Ishikawa (cell line): ENCODE data around the gene EXOC4.

Experiments
- CEBPB ChIP-seq: IDR thresholded peaks from 2 replicates; pipeline ENCODE4 v1.6.1; 2012
- CREB1 ChIP-seq: IDR thresholded peaks from 2 replicates; pipeline ENCODE4 v1.6.1; 2012; ENCODE audit warnings: low read depth
- EGR1 ChIP-seq: IDR thresholded peaks from 2 replicates; pipeline ENCODE4 v1.6.1; 2012
- EP300 ChIP-seq: IDR thresholded peaks from 2 replicates; pipeline ENCODE4 v1.6.1; 2012; ENCODE audit warnings: borderline replicate concordance
- FOXM1 ChIP-seq: IDR thresholded peaks from 2 replicates; pipeline ENCODE4 v1.6.1; 2012; ENCODE audit warnings: low read depth, borderline replicate concordance
- MAX ChIP-seq: IDR thresholded peaks from 2 replicates; pipeline ENCODE4 v1.6.1; 2012
- NFIC ChIP-seq: IDR thresholded peaks from 2 replicates; pipeline ENCODE4 v1.6.1; 2012
- RAD21 ChIP-seq: IDR thresholded peaks from 2 replicates; pipeline ENCODE4 v1.6.1; 2012; ENCODE audit warnings: low read depth
- REST ChIP-seq: IDR thresholded peaks from 2 replicates; pipeline ENCODE4 v1.6.1; 2012; ENCODE audit warnings: low read depth, mild to moderate bottlenecking
- TAF1 ChIP-seq: IDR thresholded peaks from 2 replicates; pipeline ENCODE4 v1.6.1; 2012; ENCODE audit warnings: low read depth, mild to moderate bottlenecking
- TCF12 ChIP-seq: IDR thresholded peaks from 2 replicates; pipeline ENCODE4 v1.6.1; 2012; ENCODE audit warnings: low read depth
- TEAD4 ChIP-seq: IDR thresholded peaks from 2 replicates; pipeline ENCODE4 v1.6.1; 2012
- USF1 ChIP-seq: IDR thresholded peaks from 2 replicates; pipeline ENCODE4 v1.6.1; 2012
- YY1 ChIP-seq: IDR thresholded peaks from 2 replicates; pipeline ENCODE4 v1.6.1; 2012; ENCODE audit warnings: low read depth
- ZBTB7A ChIP-seq: IDR thresholded peaks from 2 replicates; pipeline ENCODE4 v1.6.1; 2012; ENCODE audit warnings: low read depth

Gene EXOC4

GRCh38 chr7:133349101-133349500, 96.2 kb downstream of the EXOC4 start:
- TF ChIP-seq TEAD4: no peak
- no peak for TF ChIP-seq TCF12
- no peak for TF ChIP-seq REST
- no peak for TF ChIP-seq YY1
- TF ChIP-seq RAD21: no peak
- TF ChIP-seq FOXM1: no peak
- TF ChIP-seq USF1: no peak
- TF ChIP-seq CREB1: no peak
- TF ChIP-seq TAF1: no peak
- TF ChIP-seq NFIC: no peak

GRCh38 chr7:133352430-133352829, 99.6 kb downstream of the EXOC4 start:
- TF ChIP-seq EGR1: no peak
- TF ChIP-seq FOXM1: no peak
- no peak for TF ChIP-seq CREB1
- no peak for TF ChIP-seq TEAD4
- no peak for TF ChIP-seq CEBPB
- TF ChIP-seq YY1: no peak
- no peak for TF ChIP-seq MAX
- no peak for TF ChIP-seq ZBTB7A
- no peak for TF ChIP-seq TAF1
- TF ChIP-seq NFIC: no peak
- no peak for TF ChIP-seq RAD21
- no peak for TF ChIP-seq EP300

GRCh38 chr7:133353775-133354174, 100.9 kb downstream of the EXOC4 start:
- TF ChIP-seq TAF1 (no peak), EP300 (no peak), NFIC (no peak), EGR1 (no peak), FOXM1 (no peak), YY1 (no peak), TEAD4 (no peak), CEBPB (no peak), ZBTB7A (no peak), TCF12 (no peak)

GRCh38 chr7:133354546-133355324, 101.9 kb downstream of the EXOC4 start:
- TF ChIP-seq TAF1 (no peak), FOXM1 (no peak), EGR1 (no peak), CREB1 (no peak), YY1 (no peak)

GRCh38 chr7:133355325-133355708, 102.4 kb downstream of the EXOC4 start:
- TF ChIP-seq FOXM1: no peak
- TF ChIP-seq CEBPB: 0 out of 2 replicates have a peak, but pooled peaks have one; percentile 16

- TF ChIP-seq EGR1 (no peak), TCF12 (no peak), YY1 (no peak), CEBPB (no peak), TAF1 (no peak), USF1 (no peak)
Observed at GRCh38 chr7:133355822-133356221, 102.9 kb downstream of the EXOC4 start.

- no peak for TF ChIP-seq CEBPB
- TF ChIP-seq YY1: no peak
- TF ChIP-seq EP300: no peak
- TF ChIP-seq EGR1: no peak
- TF ChIP-seq USF1: no peak
- no peak for TF ChIP-seq FOXM1
- TF ChIP-seq CREB1: no peak
- no peak for TF ChIP-seq MAX
- no peak for TF ChIP-seq TAF1
- no peak for TF ChIP-seq REST
- TF ChIP-seq RAD21: no peak
- TF ChIP-seq ZBTB7A: no peak
- no peak for TF ChIP-seq NFIC
Observed at GRCh38 chr7:133358708-133359107, 105.8 kb downstream of the EXOC4 start.
